WTC11 (cell line): Measurements from ENCODE around the gene ANKMY1. TPM values are rescaled to one million over a fixed set of nuclear protein-coding genes. Genes with fewer than 3 reads are reported as not detected.

ENCODE experiments used
- ATAC-seq: fragments of 200-7000 bp; cut with Tn5 transposase; 2 replicates; pipeline ENCODE4 v1.10.0; 2021; ENCODE audit warnings: mild to moderate bottlenecking, moderate library complexity
- CTCF ChIA-PET: fragments of 300-600 bp; sonication (Branson Sonifier 250); formaldehyde crosslinking; loops from one replicate; lab custom pipeline; 2021; ENCODE audit warnings: antibody characterized with exemption; lab: Charles Lee
- POLR2A ChIA-PET: fragments of 350-600 bp; sonication (Branson Sonifier 250); formaldehyde crosslinking; loops from one replicate; lab custom pipeline; 2021; ENCODE audit warnings: antibody characterized with exemption; lab: Charles Lee
- DNase-seq: peaks from one replicate; pipeline ENCODE4 v3.0.0; 2021; ENCODE audit warnings: low spot score
- H3K27ac Mint-ChIP-seq: 2 replicates; pipeline ENCODE4 v1.8.0; 2021; ENCODE audit warnings: mixed read lengths
- H3K27me3 Mint-ChIP-seq: 2 replicates; pipeline ENCODE4 v1.8.0; 2021; ENCODE audit warnings: low read depth, mild to moderate bottlenecking, moderate library complexity, mixed read lengths
- H3K36me3 Mint-ChIP-seq: 2 replicates; pipeline ENCODE4 v1.8.0; 2021; ENCODE audit warnings: mixed read lengths
- H3K4me1 Mint-ChIP-seq: 2 replicates; pipeline ENCODE4 v1.8.0; 2022; ENCODE audit warnings: mixed read lengths
- H3K4me3 Mint-ChIP-seq: 2 replicates; pipeline ENCODE4 v1.8.0; 2021; ENCODE audit warnings: mild to moderate bottlenecking, moderate library complexity, mixed read lengths
- H3K9me3 Mint-ChIP-seq: 2 replicates; pipeline ENCODE4 v1.8.0; 2021; ENCODE audit warnings: mixed read lengths
- FOXP1 ChIP-seq: sonication (generic); formaldehyde crosslinking; IDR thresholded peaks from 2 replicates; pipeline ENCODE4 v1.8.0; 2022; ENCODE audit warnings: missing genetic modification reagents, mild to moderate bottlenecking, moderate library complexity, borderline replicate concordance
- GTF2I ChIP-seq: fragments of 250-450 bp; sonication (Bioruptor Pico); conservative IDR thresholded peaks from 2 replicates; pipeline ENCODE4 v1.4.0; 2021; ENCODE audit warnings: mild to moderate bottlenecking
- HMGA2 ChIP-seq: fragments of 250-450 bp; sonication (Bioruptor Pico); IDR thresholded peaks from 2 replicates; pipeline ENCODE4 v1.4.0; 2021; ENCODE audit warnings: mild to moderate bottlenecking, moderate library complexity
- NR1H2 ChIP-seq: sonication (generic); formaldehyde crosslinking; IDR thresholded peaks from 2 replicates; pipeline ENCODE4 v1.9.0; 2021; ENCODE audit warnings: mild to moderate bottlenecking, moderate library complexity, missing genetic modification reagents
- SP1 ChIP-seq: sonication (generic); formaldehyde crosslinking; conservative IDR thresholded peaks from 2 replicates; pipeline ENCODE4 v1.8.1; 2022; ENCODE audit warnings: missing genetic modification reagents
- TCF7 ChIP-seq: sonication (generic); formaldehyde crosslinking; IDR thresholded peaks from 2 replicates; pipeline ENCODE4 v1.8.0; 2022; ENCODE audit warnings: mild to moderate bottlenecking, low read depth, missing genetic modification reagents, moderate library complexity
- ZBTB21 ChIP-seq: sonication (generic); formaldehyde crosslinking; IDR thresholded peaks from 2 replicates; pipeline ENCODE4 v1.8.1; 2023; ENCODE audit warnings: mild to moderate bottlenecking, missing genetic modification reagents, borderline replicate concordance
- ZNF219 ChIP-seq: sonication (generic); formaldehyde crosslinking; IDR thresholded peaks from 2 replicates; pipeline ENCODE4 v1.8.0; 2023; ENCODE audit warnings: missing genetic modification reagents, mild to moderate bottlenecking, borderline replicate concordance
- ZNF232 ChIP-seq: sonication (generic); formaldehyde crosslinking; IDR thresholded peaks from 2 replicates; pipeline ENCODE4 v1.8.0; 2022; ENCODE audit warnings: mild to moderate bottlenecking, missing genetic modification reagents
- total RNA-seq: library from RNA; stranded (reverse); gene quantifications from 3 replicates; pipeline ENCODE4 v1.2.3, GENCODE V29; 2021
- TF ChIP-seq, protein P1 (sequence below): fragments of 250-450 bp; sonication (Bioruptor Pico); IDR thresholded peaks from 2 replicates; pipeline ENCODE4 v2.1.2; 2022; ENCODE audit warnings: mild to moderate bottlenecking, moderate library complexity
- TF ChIP-seq, protein P2 (sequence below): fragments of 250-450 bp; sonication (Bioruptor Pico); IDR thresholded peaks from 2 replicates; pipeline ENCODE4 v1.9.0; 2021; ENCODE audit warnings: mild to moderate bottlenecking, borderline replicate concordance
- TF ChIP-seq, protein P3 (sequence below): sonication (generic); formaldehyde crosslinking; IDR thresholded peaks from 2 replicates; pipeline ENCODE4 v1.8.1; 2022; ENCODE audit warnings: missing genetic modification reagents, borderline replicate concordance
- TF ChIP-seq, protein P4 (sequence below): fragments of 250-450 bp; sonication (Bioruptor Pico); IDR thresholded peaks from 2 replicates; pipeline ENCODE4 v1.9.0; 2021; ENCODE audit warnings: moderate library complexity, mild to moderate bottlenecking, inconsistent platforms, borderline replicate concordance
- TF ChIP-seq, protein P5 (sequence below): sonication (generic); formaldehyde crosslinking; conservative IDR thresholded peaks from 2 replicates; pipeline ENCODE4 v1.8.1; 2022; ENCODE audit warnings: mild to moderate bottlenecking, missing genetic modification reagents

The ANKMY1 gene
- total RNA-seq, 1 experiment from 2014 or later = 4.6 TPM

DNA sequence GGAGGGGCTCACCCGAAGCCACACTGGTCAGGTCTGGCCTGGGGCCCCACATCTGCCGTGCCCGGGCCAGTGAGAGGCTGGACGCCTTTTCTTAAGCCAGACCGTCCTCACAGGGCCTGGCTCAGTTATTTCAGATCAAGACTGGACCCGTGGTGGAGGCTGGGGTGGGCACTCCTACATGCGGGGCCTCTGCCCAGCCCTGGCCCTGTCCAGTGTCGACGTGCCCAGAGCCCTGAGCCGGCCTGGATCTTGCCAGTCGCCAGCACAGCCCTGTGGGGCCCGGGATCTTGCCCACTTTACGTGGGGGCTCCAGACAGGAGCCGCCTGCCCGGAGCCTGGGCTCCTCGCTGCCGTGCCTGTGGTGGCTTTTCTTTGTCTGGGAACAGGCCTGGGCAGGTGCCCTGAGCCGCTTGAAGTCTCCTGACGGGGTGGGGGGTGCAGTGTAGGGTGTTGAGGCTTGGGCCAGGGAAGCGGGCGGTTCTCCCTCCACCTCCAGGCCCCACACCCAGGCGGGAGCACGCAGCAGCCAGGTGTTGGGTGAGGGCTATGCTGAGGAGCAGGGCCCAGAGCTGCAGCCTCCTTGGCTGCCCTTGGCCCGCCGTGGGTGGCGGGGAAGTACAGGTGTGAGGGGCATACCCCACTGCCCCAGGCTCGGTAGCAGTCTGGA lies 116.3 kb downstream of the ANKMY1 start:
- no peak for TF ChIP-seq TCF7 (CRISPR knock-in tag)
- no peak for TF ChIP-seq SP1 (CRISPR knock-in tag)
- TF ChIP-seq, protein P1, sequence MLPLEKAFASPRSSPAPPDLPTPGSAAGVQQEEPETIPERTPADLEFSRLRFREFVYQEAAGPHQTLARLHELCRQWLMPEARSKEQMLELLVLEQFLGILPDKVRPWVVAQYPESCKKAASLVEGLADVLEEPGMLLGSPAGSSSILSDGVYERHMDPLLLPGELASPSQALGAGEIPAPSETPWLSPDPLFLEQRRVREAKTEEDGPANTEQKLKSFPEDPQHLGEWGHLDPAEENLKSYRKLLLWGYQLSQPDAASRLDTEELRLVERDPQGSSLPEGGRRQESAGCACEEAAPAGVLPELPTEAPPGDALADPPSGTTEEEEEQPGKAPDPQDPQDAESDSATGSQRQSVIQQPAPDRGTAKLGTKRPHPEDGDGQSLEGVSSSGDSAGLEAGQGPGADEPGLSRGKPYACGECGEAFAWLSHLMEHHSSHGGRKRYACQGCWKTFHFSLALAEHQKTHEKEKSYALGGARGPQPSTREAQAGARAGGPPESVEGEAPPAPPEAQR (CRISPR knock-in tag) = no peak
- TF ChIP-seq, protein P2, sequence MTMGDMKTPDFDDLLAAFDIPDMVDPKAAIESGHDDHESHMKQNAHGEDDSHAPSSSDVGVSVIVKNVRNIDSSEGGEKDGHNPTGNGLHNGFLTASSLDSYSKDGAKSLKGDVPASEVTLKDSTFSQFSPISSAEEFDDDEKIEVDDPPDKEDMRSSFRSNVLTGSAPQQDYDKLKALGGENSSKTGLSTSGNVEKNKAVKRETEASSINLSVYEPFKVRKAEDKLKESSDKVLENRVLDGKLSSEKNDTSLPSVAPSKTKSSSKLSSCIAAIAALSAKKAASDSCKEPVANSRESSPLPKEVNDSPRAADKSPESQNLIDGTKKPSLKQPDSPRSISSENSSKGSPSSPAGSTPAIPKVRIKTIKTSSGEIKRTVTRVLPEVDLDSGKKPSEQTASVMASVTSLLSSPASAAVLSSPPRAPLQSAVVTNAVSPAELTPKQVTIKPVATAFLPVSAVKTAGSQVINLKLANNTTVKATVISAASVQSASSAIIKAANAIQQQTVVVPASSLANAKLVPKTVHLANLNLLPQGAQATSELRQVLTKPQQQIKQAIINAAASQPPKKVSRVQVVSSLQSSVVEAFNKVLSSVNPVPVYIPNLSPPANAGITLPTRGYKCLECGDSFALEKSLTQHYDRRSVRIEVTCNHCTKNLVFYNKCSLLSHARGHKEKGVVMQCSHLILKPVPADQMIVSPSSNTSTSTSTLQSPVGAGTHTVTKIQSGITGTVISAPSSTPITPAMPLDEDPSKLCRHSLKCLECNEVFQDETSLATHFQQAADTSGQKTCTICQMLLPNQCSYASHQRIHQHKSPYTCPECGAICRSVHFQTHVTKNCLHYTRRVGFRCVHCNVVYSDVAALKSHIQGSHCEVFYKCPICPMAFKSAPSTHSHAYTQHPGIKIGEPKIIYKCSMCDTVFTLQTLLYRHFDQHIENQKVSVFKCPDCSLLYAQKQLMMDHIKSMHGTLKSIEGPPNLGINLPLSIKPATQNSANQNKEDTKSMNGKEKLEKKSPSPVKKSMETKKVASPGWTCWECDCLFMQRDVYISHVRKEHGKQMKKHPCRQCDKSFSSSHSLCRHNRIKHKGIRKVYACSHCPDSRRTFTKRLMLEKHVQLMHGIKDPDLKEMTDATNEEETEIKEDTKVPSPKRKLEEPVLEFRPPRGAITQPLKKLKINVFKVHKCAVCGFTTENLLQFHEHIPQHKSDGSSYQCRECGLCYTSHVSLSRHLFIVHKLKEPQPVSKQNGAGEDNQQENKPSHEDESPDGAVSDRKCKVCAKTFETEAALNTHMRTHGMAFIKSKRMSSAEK (CRISPR knock-in tag) = no peak
- TF ChIP-seq, protein P3, sequence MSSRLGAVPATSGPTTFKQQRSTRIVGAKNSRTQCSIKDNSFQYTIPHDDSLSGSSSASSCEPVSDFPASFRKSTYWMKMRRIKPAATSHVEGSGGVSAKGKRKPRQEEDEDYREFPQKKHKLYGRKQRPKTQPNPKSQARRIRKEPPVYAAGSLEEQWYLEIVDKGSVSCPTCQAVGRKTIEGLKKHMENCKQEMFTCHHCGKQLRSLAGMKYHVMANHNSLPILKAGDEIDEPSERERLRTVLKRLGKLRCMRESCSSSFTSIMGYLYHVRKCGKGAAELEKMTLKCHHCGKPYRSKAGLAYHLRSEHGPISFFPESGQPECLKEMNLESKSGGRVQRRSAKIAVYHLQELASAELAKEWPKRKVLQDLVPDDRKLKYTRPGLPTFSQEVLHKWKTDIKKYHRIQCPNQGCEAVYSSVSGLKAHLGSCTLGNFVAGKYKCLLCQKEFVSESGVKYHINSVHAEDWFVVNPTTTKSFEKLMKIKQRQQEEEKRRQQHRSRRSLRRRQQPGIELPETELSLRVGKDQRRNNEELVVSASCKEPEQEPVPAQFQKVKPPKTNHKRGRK (CRISPR knock-in tag) = no peak
- no peak for TF ChIP-seq ZNF219
- TF ChIP-seq NR1H2 (CRISPR knock-in tag) = no peak
- no peak for TF ChIP-seq GTF2I (CRISPR knock-in tag)
- TF ChIP-seq, all 79 proteins: peak for 0
- Mint-ChIP-seq H3K4me1 (peaks cover 4% of the 10 kb centered on the region; the same call in 1 of the 2 replicates), H3K36me3 (no peaks in the 10 kb centered on the region), H3K9me3 (no peaks in the 10 kb centered on the region), H3K27me3 (peaks cover 18% of the 10 kb centered on the region), H3K4me3 (no peak overlapping the region), H3K27ac (no peak overlapping the region)
- POLR2A ChIA-PET = no interaction called here
- DNase-seq (no peak), ATAC-seq (no peak)
- CTCF ChIA-PET = interaction anchor here (1.4 kb wide), 1 partner anchor 13 kb away, joined by 3 read pairs; no protein-coding TSS in a partner anchor

DNA sequence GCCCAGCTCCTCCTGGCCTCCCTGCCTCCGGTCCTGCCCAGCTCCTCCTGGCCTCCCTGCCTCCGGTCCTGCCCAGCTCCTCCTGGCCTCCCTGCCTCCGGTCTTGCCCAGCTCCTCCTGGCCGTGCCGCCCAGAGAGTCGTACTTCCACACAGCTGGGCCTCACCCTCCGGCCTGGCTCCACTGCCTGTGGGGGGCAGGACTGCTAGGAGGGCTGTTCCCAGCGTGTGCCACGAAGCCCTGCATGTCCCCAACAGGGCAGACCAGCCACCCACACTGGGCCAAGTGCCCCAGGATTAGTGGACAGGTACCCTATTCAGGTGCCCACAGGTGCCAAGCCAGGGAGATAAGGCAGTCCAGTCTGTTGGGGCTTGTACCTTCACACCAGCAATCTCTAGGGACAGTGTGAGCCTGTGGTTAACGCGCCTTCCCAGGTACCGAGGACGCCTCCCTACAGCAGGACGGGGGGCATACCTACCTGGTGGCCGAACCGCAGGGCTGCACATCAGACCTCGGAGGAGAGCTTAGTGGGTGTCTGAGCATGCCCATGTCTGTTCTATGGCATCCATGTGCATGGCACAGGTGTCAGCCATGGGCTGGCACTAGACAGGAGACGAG lies 117.0 kb downstream of the ANKMY1 start:
- TF ChIP-seq HMGA2 (CRISPR knock-in tag) (no peak), ZBTB21 (no peak), FOXP1 (CRISPR knock-in tag) (no peak), ZNF232 (CRISPR knock-in tag) (no peak)
- TF ChIP-seq, protein P4, sequence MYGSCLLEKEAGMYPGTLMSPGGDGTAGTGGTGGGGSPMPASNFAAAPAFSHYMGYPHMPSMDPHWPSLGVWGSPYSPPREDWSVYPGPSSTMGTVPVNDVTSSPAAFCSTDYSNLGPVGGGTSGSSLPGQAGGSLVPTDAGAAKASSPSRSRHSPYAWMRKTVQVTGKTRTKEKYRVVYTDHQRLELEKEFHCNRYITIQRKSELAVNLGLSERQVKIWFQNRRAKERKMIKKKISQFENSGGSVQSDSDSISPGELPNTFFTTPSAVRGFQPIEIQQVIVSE (CRISPR knock-in tag) = no peak
- TF ChIP-seq, protein P5, sequence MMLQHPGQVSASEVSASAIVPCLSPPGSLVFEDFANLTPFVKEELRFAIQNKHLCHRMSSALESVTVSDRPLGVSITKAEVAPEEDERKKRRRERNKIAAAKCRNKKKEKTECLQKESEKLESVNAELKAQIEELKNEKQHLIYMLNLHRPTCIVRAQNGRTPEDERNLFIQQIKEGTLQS (CRISPR knock-in tag) = no peak
- ChIA-PET CTCF (interaction anchor here (1.4 kb wide), 1 partner anchor 14 kb away, joined by 3 read pairs; no protein-coding TSS in a partner anchor), POLR2A (no interaction called here)
- Mint-ChIP-seq H3K27me3 (peaks cover 19% of the 10 kb centered on the region), H3K9me3 (no peaks in the 10 kb centered on the region), H3K36me3 (no peaks in the 10 kb centered on the region), H3K27ac (no peak overlapping the region), H3K4me1 (peaks cover 4% of the 10 kb centered on the region; the same call in 1 of the 2 replicates), H3K4me3 (no peak overlapping the region)
- DNase-seq = no peak
- ATAC-seq = no peak
